ENCODE data around the gene GGCT. TPM values are rescaled to one million over a fixed set of nuclear protein-coding genes. Genes with fewer than 3 reads are reported as not detected.
"Not testable (repeated sequence)": the region's sequence is repeated elsewhere in the genome, so short reads cannot be mapped to it uniquely, and the experiment has no call there.

Gene GGCT
- total RNA-seq, result 10 to 100 TPM; 91.4 to 93.3 TPM

GRCh38 chr7:30504301-30505173, at the start of gene GGCT:
Gene GGCT, minus strand, starts transcription at chr7:30504829. Its CDS starts 120 bp downstream, at chr7:30504709.
- Mint-ChIP-seq H3K36me3 (peaks cover 33% of the 10 kb centered on the region), H3K27ac (peak within 1 kb of the TSS; percentile 85), H3K9me3 (no peaks in the 10 kb centered on the region), H3K4me1 (peaks cover 37% of the 10 kb centered on the region), H3K27me3 (no peaks in the 10 kb centered on the region), H3K4me3 (peak within 1 kb of the TSS; percentile 82)
- peak; percentile 97 for DNase-seq

DNA sequence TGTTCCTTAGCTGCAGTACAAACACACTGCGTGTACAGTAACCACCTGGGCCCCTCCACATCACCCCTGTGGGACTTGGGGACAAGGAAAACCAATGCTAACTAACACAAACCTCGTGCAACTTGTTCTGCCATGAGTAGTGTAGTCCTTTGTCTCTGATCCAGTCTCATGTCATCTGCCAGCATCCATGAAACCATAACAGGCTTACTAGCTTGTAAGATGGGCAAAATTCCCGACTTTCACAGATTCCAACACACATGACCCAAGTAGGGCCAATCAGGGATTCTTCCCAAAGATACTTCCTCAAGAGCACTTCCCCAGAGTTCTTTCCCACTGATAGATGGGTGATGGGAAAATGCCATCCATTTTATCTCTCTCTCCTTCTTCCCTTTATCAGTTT, 48.9 kb upstream of the GGCT start:
- Mint-ChIP-seq H3K4me3 (no peak overlapping the region), H3K27ac (no peak overlapping the region), H3K27me3 (no peaks in the 10 kb centered on the region), H3K9me3 (no peaks in the 10 kb centered on the region), H3K4me1 (peaks cover 2% of the 10 kb centered on the region), H3K36me3 (peaks cover 2% of the 10 kb centered on the region)
- no peak for DNase-seq

GRCh38 chr7:30553141-30553540, 48.5 kb upstream of the GGCT start:
- Mint-ChIP-seq H3K36me3 (peaks cover 2% of the 10 kb centered on the region), H3K9me3 (no peaks in the 10 kb centered on the region), H3K27me3 (no peaks in the 10 kb centered on the region), H3K4me1 (peaks cover 2% of the 10 kb centered on the region), H3K4me3 (no peak overlapping the region), H3K27ac (no peak overlapping the region)
- DNase-seq, result no peak

GRCh38 chr7:30552330-30552729, 47.7 kb upstream of the GGCT start:
- Mint-ChIP-seq H3K9me3 (no peaks in the 10 kb centered on the region), H3K4me3 (no peak overlapping the region), H3K27ac (no peak overlapping the region), H3K36me3 (peaks cover 2% of the 10 kb centered on the region), H3K27me3 (no peaks in the 10 kb centered on the region), H3K4me1 (peaks cover 2% of the 10 kb centered on the region)
- no peak for DNase-seq

DNA sequence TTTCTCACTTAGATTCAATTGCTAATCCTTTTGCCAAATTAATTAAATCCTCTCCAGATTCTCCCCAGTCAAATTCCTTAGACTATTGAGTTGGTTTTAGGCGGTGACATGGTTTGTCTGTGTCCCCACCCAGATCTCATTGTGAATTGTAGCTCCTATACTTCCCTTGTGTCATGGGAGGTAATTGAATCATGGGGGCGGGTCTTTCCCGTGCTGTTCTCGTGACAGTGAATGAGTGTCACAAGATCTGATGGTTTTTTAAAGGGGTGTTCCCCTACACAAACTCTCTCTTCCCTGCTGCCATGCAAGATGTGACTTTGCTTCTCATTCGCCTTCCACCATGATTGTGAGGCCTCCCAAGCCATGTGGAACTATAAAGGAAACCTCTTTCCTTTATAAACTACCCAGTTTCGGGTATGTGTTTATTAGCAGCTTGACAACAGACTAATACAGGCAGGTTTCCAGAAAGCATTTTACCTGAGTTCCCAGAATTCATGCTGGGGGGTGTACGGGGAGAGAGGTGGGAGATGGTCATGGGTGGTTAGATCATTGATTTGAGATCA, 45.4 kb upstream of the GGCT start:
- no peaks in the 10 kb centered on the region for H3K9me3 Mint-ChIP-seq
- peaks cover 4% of the 10 kb centered on the region for H3K36me3 Mint-ChIP-seq
- no peaks in the 10 kb centered on the region for H3K27me3 Mint-ChIP-seq
- no peak for DNase-seq
- peak overlapping the region; percentile 23 for H3K27ac Mint-ChIP-seq
- H3K4me3 Mint-ChIP-seq, result no peak overlapping the region
- H3K4me1 Mint-ChIP-seq, result peaks cover 2% of the 10 kb centered on the region

GRCh38 chr7:30548845-30549244, 44.2 kb upstream of the GGCT start:
- H3K27ac Mint-ChIP-seq, result no peak overlapping the region

GRCh38 chr7:30546596-30546995, 42.0 kb upstream of the GGCT start:
- no peak for DNase-seq
- Mint-ChIP-seq H3K4me1 (peaks cover 7% of the 10 kb centered on the region), H3K27ac (no peak overlapping the region), H3K9me3 (no peaks in the 10 kb centered on the region), H3K36me3 (peaks cover 10% of the 10 kb centered on the region), H3K27me3 (no peaks in the 10 kb centered on the region), H3K4me3 (no peak overlapping the region)

More at GRCh38 chr7:30548845-30549244, 44.2 kb upstream of the GGCT start:
- Mint-ChIP-seq H3K36me3 (peaks cover 2% of the 10 kb centered on the region), H3K4me3 (no peak overlapping the region), H3K9me3 (no peaks in the 10 kb centered on the region), H3K27me3 (no peaks in the 10 kb centered on the region), H3K4me1 (peaks cover 6% of the 10 kb centered on the region)
- peak; percentile 31 for DNase-seq

- peaks cover 6% of the 10 kb centered on the region for H3K4me1 Mint-ChIP-seq
- no peak overlapping the region for H3K27ac Mint-ChIP-seq
- DNase-seq, result no peak
- no peaks in the 10 kb centered on the region for H3K9me3 Mint-ChIP-seq
- no peak overlapping the region for H3K4me3 Mint-ChIP-seq
- no peaks in the 10 kb centered on the region for H3K27me3 Mint-ChIP-seq
- peaks cover 10% of the 10 kb centered on the region for H3K36me3 Mint-ChIP-seq
Observed at GRCh38 chr7:30545791-30546555, 41.3 kb upstream of the GGCT start.

GRCh38 chr7:30543813-30544525, 39.3 kb upstream of the GGCT start:
- H3K4me3 Mint-ChIP-seq, result no peak overlapping the region
- H3K4me1 Mint-ChIP-seq, result peaks cover 5% of the 10 kb centered on the region
- DNase-seq, result no peak
- peaks cover 17% of the 10 kb centered on the region for H3K36me3 Mint-ChIP-seq
- H3K27ac Mint-ChIP-seq, result no peak overlapping the region
- H3K27me3 Mint-ChIP-seq, result no peaks in the 10 kb centered on the region
- H3K9me3 Mint-ChIP-seq, result no peaks in the 10 kb centered on the region

GRCh38 chr7:30543115-30543514, 38.5 kb upstream of the GGCT start:
- H3K36me3 Mint-ChIP-seq, result peaks cover 23% of the 10 kb centered on the region
- not testable (repeated sequence) for H3K27ac Mint-ChIP-seq, H3K9me3 Mint-ChIP-seq, H3K4me1 Mint-ChIP-seq, H3K4me3 Mint-ChIP-seq, DNase-seq, H3K27me3 Mint-ChIP-seq

DNA sequence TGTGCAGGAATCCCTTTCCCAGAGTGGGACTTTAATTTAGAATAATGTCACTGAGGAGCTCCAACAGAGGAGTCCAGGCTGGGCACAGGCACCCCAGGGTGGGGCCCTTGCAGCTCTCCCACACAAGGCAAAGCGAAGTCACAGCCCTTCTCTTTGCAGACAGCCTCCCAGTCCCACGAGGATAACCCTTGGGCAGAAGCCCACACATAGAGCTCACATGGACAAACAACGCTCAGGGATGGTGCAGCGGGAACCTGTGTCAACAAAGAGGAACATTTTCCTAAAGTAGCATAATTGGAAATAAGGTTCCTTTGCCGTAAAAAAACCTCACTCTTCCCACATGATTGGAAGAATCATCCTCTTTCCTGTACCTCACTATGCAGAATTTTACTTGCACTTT, 29.3 kb upstream of the GGCT start:
- no peaks in the 10 kb centered on the region for H3K4me1 Mint-ChIP-seq
- no peaks in the 10 kb centered on the region for H3K9me3 Mint-ChIP-seq
- no peak overlapping the region for H3K4me3 Mint-ChIP-seq
- H3K36me3 Mint-ChIP-seq, result peaks cover 13% of the 10 kb centered on the region
- no peak overlapping the region for H3K27ac Mint-ChIP-seq
- no peaks in the 10 kb centered on the region for H3K27me3 Mint-ChIP-seq
- no peak for DNase-seq

GRCh38 chr7:30531286-30531685, 26.7 kb upstream of the GGCT start:
- no peak overlapping the region for H3K4me3 Mint-ChIP-seq
- H3K27ac Mint-ChIP-seq, result no peak overlapping the region

GRCh38 chr7:30530373-30530772, 25.7 kb upstream of the GGCT start:
- Mint-ChIP-seq H3K36me3 (peaks cover 2% of the 10 kb centered on the region), H3K27ac (no peak overlapping the region), H3K27me3 (no peaks in the 10 kb centered on the region), H3K9me3 (no peaks in the 10 kb centered on the region), H3K4me3 (no peak overlapping the region), H3K4me1 (no peaks in the 10 kb centered on the region)
- DNase-seq, result no peak

More at GRCh38 chr7:30531286-30531685, 26.7 kb upstream of the GGCT start:
- no peak for DNase-seq
- no peaks in the 10 kb centered on the region for H3K9me3 Mint-ChIP-seq
- no peaks in the 10 kb centered on the region for H3K36me3 Mint-ChIP-seq
- no peaks in the 10 kb centered on the region for H3K4me1 Mint-ChIP-seq
- no peaks in the 10 kb centered on the region for H3K27me3 Mint-ChIP-seq

DNA sequence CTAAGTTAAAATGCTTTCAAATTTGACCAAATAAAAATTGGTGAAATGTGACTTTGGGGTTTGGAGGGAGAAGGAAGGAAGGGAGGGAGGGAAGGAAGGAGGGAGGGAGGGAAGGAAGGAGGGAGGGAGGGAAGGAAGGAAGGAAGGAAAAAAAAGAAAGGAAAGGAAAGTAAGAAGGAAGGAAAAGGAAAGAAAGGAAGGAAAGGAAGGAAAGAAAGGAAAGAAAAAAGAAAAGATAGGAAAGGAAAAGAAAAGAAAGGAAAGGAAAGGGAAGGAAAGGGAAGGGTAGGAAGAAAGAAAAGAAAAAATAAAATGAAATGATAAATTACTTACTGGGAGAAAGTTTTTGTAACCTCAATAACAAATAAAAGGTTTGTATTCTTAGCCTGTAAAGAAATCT, 24.1 kb upstream of the GGCT start:
- Mint-ChIP-seq H3K27me3 (no peaks in the 10 kb centered on the region), H3K9me3 (no peaks in the 10 kb centered on the region), H3K36me3 (peaks cover 2% of the 10 kb centered on the region), H3K27ac (no peak overlapping the region), H3K4me3 (no peak overlapping the region), H3K4me1 (no peaks in the 10 kb centered on the region)
- DNase-seq, result no peak

GRCh38 chr7:30527297-30527696, 22.7 kb upstream of the GGCT start:
- H3K36me3 Mint-ChIP-seq, DNase-seq, H3K9me3 Mint-ChIP-seq, H3K27ac Mint-ChIP-seq, H3K27me3 Mint-ChIP-seq, H3K4me3 Mint-ChIP-seq, H3K4me1 Mint-ChIP-seq: not testable (repeated sequence)
